ENCODE measurements around the gene GKN1. TPM values are rescaled to one million over a fixed set of nuclear protein-coding genes. Genes with fewer than 3 reads are reported as not detected.
A peak's percentile ranks its signal among the peaks of the same experiment; 100 is the strongest.
"Not testable (repeated sequence)": the region's sequence is repeated elsewhere in the genome, so short reads cannot be mapped to it uniquely, and the experiment has no call there.

Gene GKN1
- total and polyA plus RNA-seq, 5 experiments from 2014 or later: not detected

DNA sequence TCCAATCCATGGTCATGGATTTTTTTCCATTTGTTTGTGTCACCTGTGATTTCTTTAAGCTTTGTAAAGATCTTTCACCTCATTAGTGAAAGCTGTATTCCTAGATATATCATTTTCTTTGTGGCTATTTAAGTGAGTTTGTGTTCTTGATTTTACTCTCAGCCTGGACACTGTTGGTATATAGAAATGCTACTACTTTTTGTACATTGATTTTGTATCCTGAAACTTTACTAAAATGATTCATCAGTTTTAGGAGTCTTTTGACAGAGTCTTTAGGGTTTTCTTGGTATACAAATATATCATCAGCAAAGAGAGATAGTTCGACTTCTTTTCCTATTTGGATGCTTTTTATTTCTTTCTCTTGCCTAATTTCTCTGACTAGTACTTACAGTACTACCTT lies 34.1 kb upstream of the GKN1 start:
- no peak overlapping the region for H3K4me3 Mint-ChIP-seq
- H3K27me3 Mint-ChIP-seq: peaks cover 10 to 30% (median 13%) of the 10 kb centered on the region in 5 donors
- POLR2A ChIA-PET: no interaction called here
- DNase-seq (no peak), ATAC-seq (no peak)
- H3K4me1 Mint-ChIP-seq: peaks cover 0 to 5% (median 3%) of the 10 kb centered on the region in 4 donors
- H3K36me3 Mint-ChIP-seq: peaks cover 0 to 7% (median 0%) of the 10 kb centered on the region in 3 donors
- no peak overlapping the region for H3K27ac Mint-ChIP-seq
- peaks cover 0 to 11% (median 2%) of the 10 kb centered on the region in 9 donors for H3K9me3 Mint-ChIP-seq

DNA sequence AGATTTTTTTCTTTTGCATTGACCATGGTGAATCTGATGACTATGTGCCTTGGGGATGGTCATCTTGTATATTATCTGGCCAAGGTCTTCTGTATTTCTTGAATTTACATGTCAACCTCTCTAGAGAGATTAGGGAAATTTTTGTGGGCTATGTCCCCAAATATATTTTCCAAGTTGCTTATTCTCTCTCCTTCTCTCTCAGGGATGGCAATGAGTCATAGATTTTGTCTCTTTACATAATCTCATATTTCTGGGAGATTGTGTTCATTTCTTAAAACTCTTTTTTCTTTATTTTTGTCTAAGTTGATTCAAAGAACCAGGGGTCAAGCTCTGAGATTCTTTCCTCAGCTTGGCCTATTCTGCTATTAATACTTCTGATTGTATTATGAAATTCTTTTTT lies 31.6 kb upstream of the GKN1 start:
- H3K9me3 Mint-ChIP-seq: peaks cover 0 to 11% (median 2%) of the 10 kb centered on the region in 9 donors
- no peak overlapping the region for H3K4me3 Mint-ChIP-seq
- POLR2A ChIA-PET: no interaction called here
- H3K27ac Mint-ChIP-seq: no peak overlapping the region
- no peak for ATAC-seq
- peaks cover 0 to 7% (median 0%) of the 10 kb centered on the region in 3 donors for H3K36me3 Mint-ChIP-seq
- peaks cover 0 to 5% (median 3%) of the 10 kb centered on the region in 4 donors for H3K4me1 Mint-ChIP-seq
- no peak for DNase-seq
- peaks cover 10 to 34% (median 16%) of the 10 kb centered on the region in 5 donors for H3K27me3 Mint-ChIP-seq

- peaks cover 12 to 37% (median 16%) of the 10 kb centered on the region in 5 donors for H3K27me3 Mint-ChIP-seq
- peak in 9 of 10 donors; percentile 10 to 68 (median 57) for DNase-seq
- peaks cover 0 to 5% (median 3%) of the 10 kb centered on the region in 4 donors for H3K4me1 Mint-ChIP-seq
- ATAC-seq: peak; percentile 67 to 71
- POLR2A ChIA-PET: interaction anchor here (0.6 kb wide), 1 partner anchor 1242 kb away, joined by 8 read pairs; no protein-coding TSS in a partner anchor
- H3K4me3 Mint-ChIP-seq: no peak overlapping the region
- peaks cover 0 to 11% (median 2%) of the 10 kb centered on the region in 9 donors for H3K9me3 Mint-ChIP-seq
- peaks cover 0 to 7% (median 0%) of the 10 kb centered on the region in 3 donors for H3K36me3 Mint-ChIP-seq
- H3K27ac Mint-ChIP-seq: no peak overlapping the region
Measured at GRCh38 chr2:68943581-68944568, 30.6 kb upstream of the GKN1 start.

- Mint-ChIP-seq H3K9me3 (peaks cover 0 to 4% (median 0%) of the 10 kb centered on the region in 9 donors), H3K4me3 (no peak overlapping the region), H3K27me3 (peaks cover 12 to 26% (median 16%) of the 10 kb centered on the region in 5 donors), H3K36me3 (peaks cover 0 to 3% (median 0%) of the 10 kb centered on the region in 3 donors), H3K27ac (no peak overlapping the region), H3K4me1 (peaks cover 0 to 5% (median 3%) of the 10 kb centered on the region in 4 donors)
- POLR2A ChIA-PET: no interaction called here
- DNase-seq: no peak
- no peak for ATAC-seq
Measured at GRCh38 chr2:68946117-68946516, 28.3 kb upstream of the GKN1 start.

DNA sequence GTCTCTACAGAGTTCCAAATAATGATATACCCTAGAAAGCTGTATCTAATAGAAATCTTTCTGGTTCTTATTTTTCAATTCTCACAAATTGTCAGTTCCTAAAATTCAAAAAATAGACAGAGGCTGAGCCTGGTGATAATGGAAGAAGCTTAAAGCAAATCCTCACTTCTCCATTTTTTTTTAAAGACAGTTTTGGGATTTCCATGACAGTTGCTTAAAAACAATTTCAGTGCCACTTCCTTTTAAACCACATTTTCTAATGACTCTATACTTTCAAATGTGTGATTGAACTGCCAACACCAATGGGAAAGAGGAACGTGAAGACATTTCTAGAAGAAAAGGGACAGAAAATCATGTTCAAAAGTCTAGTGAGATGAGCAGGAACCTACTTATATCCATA lies 25.7 kb upstream of the GKN1 start:
- Mint-ChIP-seq H3K27ac (no peak overlapping the region), H3K4me1 (peaks cover 0 to 2% (median 0%) of the 10 kb centered on the region in 4 donors), H3K9me3 (peaks cover 0 to 4% (median 0%) of the 10 kb centered on the region in 9 donors), H3K27me3 (peaks cover under 1 to 11% (median 3%) of the 10 kb centered on the region in 5 donors), H3K4me3 (no peak overlapping the region), H3K36me3 (no peaks in the 10 kb centered on the region)
- POLR2A ChIA-PET: no interaction called here
- DNase-seq (no peak), ATAC-seq (no peak)

- peaks cover 0 to 4% (median 0%) of the 10 kb centered on the region in 9 donors for H3K9me3 Mint-ChIP-seq
- H3K4me3 Mint-ChIP-seq: no peak overlapping the region
- DNase-seq: no peak
- no peak overlapping the region for H3K27ac Mint-ChIP-seq
- ATAC-seq: no peak
- no peaks in the 10 kb centered on the region for H3K4me1 Mint-ChIP-seq
- H3K27me3 Mint-ChIP-seq: peaks cover 0 to 10% (median 4%) of the 10 kb centered on the region in 5 donors
- POLR2A ChIA-PET: no interaction called here
- no peaks in the 10 kb centered on the region for H3K36me3 Mint-ChIP-seq
Measured at GRCh38 chr2:68951899-68952298, 22.5 kb upstream of the GKN1 start.

DNA sequence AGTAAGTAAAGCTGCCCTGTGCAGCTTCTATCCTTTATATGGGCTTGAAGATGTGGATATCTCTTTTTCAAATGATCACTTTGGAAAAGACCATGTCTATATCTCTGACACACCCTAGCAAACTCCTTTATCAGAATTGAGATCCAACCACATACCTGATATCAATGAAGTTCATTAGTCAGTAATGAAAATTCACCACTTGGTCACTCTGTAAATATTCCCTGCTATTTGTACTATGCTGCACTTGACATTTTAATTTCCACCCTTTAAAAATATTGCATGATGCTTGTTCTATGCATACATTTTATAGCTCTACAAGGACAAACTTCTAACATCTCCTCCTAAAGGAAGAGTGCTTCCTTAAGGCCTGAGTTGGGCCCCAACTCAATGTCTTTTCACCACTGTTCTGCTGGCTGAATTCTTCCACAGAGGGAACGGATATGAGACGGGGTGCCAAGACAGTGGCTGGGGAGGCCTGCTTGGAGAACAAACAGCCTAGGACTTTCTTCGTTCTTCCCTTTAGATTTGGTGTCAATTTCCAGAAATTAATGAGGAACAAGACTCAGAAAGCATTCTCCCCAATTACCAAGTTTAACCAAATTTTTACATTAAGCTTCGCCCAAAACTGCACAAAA lies 21.4 kb upstream of the GKN1 start, which contains the start of gene GKN2:
TSS of gene GKN2 (minus strand) at position 7 of the 635 bp plus-strand sequence. CDS start 32 bp downstream, outside the sequence.
- Mint-ChIP-seq H3K4me1 (no peaks in the 10 kb centered on the region), H3K27me3 (peaks cover 0 to 12% (median 4%) of the 10 kb centered on the region in 5 donors), H3K27ac (no peak within 1 kb of the TSS), H3K4me3 (no peak within 1 kb of the TSS), H3K36me3 (no peaks in the 10 kb centered on the region), H3K9me3 (peaks cover 0 to 4% (median 0%) of the 10 kb centered on the region in 9 donors)
- POLR2A ChIA-PET: no interaction called here
- DNase-seq (no peak), ATAC-seq (no peak)

- H3K4me3 Mint-ChIP-seq, H3K9me3 Mint-ChIP-seq, H3K36me3 Mint-ChIP-seq, POLR2A ChIA-PET, H3K4me1 Mint-ChIP-seq, H3K27ac Mint-ChIP-seq, ATAC-seq, DNase-seq: not testable (repeated sequence)
- peaks cover 0 to 13% (median 5%) of the 10 kb centered on the region in 5 donors for H3K27me3 Mint-ChIP-seq
Measured at GRCh38 chr2:68955432-68955831, 19.0 kb upstream of the GKN1 start.

DNA sequence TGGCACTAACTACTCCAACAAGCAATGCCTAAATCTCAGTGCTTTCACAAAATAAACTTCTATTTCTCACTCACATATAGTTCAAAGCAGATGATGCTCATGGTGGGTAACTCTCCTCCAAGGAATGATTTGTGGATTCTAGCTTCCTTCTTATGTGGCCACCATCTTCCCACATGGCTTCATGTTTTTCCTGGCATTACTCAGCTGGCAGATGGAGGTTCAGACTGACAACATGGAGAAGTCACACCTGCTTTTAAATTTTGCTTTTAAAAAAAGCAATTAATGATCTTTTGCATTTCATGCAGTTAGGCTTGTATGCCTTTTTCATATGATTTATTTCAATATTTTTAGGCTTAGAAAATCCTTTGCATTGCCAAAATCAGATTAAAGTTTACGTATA lies 15.4 kb upstream of the GKN1 start:
- Mint-ChIP-seq H3K9me3 (peaks cover 0 to 4% (median 0%) of the 10 kb centered on the region in 9 donors), H3K4me1 (no peaks in the 10 kb centered on the region), H3K27ac (no peak overlapping the region), H3K36me3 (peaks cover 0 to 2% (median 0%) of the 10 kb centered on the region in 3 donors), H3K27me3 (peaks cover 0 to 21% (median 9%) of the 10 kb centered on the region in 5 donors), H3K4me3 (no peak overlapping the region)
- ATAC-seq (no peak), DNase-seq (no peak)
- POLR2A ChIA-PET: no interaction called here

GRCh38 chr2:68961380-68961779 lies 13.1 kb upstream of the GKN1 start:
- ATAC-seq: no peak
- Mint-ChIP-seq H3K27me3 (peaks cover 0 to 17% (median 8%) of the 10 kb centered on the region in 5 donors), H3K36me3 (peaks cover 0 to 2% (median 0%) of the 10 kb centered on the region in 3 donors), H3K9me3 (no peaks in the 10 kb centered on the region), H3K4me3 (no peak overlapping the region), H3K27ac (no peak overlapping the region), H3K4me1 (no peaks in the 10 kb centered on the region)
- no peak for DNase-seq
- POLR2A ChIA-PET: interaction anchor here (0.7 kb wide), 1 partner anchor 457 kb away, joined by 3 read pairs; no protein-coding TSS in a partner anchor

DNA sequence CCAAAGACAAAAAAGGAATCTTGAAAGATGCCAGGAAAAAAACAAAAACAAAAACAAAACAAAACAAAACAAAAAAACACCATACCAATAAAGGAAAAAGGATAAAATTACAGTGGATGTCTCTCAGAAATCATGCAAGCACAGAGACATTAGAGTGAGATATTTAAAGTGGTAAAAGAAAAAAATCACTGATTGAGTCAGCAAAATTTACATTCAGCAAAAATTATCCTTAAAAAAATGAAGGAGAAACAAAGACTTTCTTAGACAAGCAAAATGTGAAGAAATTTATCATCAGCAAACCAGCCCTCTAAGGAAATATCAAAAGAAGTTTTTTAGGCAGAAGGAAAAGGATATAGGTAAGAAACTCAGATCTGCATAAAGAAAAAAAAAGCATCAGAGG lies 10.2 kb upstream of the GKN1 start:
- POLR2A ChIA-PET: no interaction called here
- Mint-ChIP-seq H3K4me3 (no peak overlapping the region), H3K27me3 (peaks cover 0 to 10% (median 8%) of the 10 kb centered on the region in 5 donors), H3K9me3 (no peaks in the 10 kb centered on the region), H3K4me1 (no peaks in the 10 kb centered on the region), H3K27ac (no peak overlapping the region), H3K36me3 (peaks cover 0 to 2% (median 0%) of the 10 kb centered on the region in 3 donors)
- ATAC-seq: no peak
- no peak for DNase-seq

- Mint-ChIP-seq H3K4me1 (no peaks in the 10 kb centered on the region), H3K36me3 (no peaks in the 10 kb centered on the region), H3K4me3 (no peak overlapping the region), H3K9me3 (no peaks in the 10 kb centered on the region), H3K27ac (no peak overlapping the region), H3K27me3 (peaks cover 0 to 7% (median 4%) of the 10 kb centered on the region in 5 donors)
- DNase-seq (no peak), ATAC-seq (no peak)
- POLR2A ChIA-PET: interaction anchor here (0.6 kb wide), 1 partner anchor 25 kb away, joined by 3 read pairs; no protein-coding TSS in a partner anchor
Measured at GRCh38 chr2:68968221-68968620, 6.2 kb upstream of the GKN1 start.
